Measurements from ENCODE around the gene ETS2. TPM values are rescaled to one million over a fixed set of nuclear protein-coding genes. Genes with fewer than 3 reads are reported as not detected.
A peak's percentile ranks its signal among the peaks of the same experiment; 100 is the strongest.

Gene ETS2
- total and polyA plus RNA-seq, 12 donors = 26.2 to 81.5 (median 43.8) TPM

DNA sequence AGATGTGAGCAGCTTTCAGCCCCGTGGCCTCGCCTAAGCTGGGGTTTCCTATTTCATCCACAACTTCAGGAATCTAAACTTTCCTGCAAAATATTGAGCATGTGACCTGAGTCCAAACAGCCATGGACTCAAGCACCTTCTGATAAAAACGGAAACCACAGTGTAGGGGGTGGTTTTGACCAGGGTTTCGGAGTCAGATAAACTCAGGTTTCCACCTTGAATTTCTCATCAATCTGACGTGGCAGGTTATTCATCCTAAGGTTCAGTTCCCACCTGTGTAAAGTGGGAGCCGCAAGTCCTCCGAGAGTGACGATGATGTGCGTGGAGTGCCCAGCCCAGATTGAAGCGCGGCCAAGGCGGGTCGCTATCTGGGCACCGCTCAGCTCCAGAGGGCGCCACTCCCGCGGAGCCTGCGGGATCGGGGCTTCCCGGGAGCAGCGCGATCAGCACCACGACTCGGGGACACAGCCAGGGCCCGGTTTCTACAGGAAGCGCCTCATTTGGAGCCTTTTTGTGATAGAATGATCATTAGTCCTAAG is 871 bp upstream of the ETS2 start:
- ATAC-seq (peak; percentile 54 to 87 (median 78)), DNase-seq (peak; percentile 78 to 83)
- H3K36me3 ChIP-seq = peaks cover 0 to 21% (median 0%) of the 10 kb centered on the region in 9 donors
- no peaks in the 10 kb centered on the region for H3K9me3 ChIP-seq
- H3K4me1 ChIP-seq = peaks cover 0 to 32% (median 14%) of the 10 kb centered on the region in 9 donors
- H3K27me3 ChIP-seq = no peaks in the 10 kb centered on the region
- peak overlapping the region; percentile 91 to 99 (median 98) for H3K27ac ChIP-seq
- intact Hi-C loops (cut with DNase I) = loop anchor here (1.0 to 10.0 kb wide), 29 partner anchors 38 to 327 kb away; partner anchors contain the start of gene ERG (in 1 of the 10)
- peak overlapping the region; percentile 68 to 100 (median 92) for H3K4me3 ChIP-seq
- TF ChIP-seq, protein P1, sequence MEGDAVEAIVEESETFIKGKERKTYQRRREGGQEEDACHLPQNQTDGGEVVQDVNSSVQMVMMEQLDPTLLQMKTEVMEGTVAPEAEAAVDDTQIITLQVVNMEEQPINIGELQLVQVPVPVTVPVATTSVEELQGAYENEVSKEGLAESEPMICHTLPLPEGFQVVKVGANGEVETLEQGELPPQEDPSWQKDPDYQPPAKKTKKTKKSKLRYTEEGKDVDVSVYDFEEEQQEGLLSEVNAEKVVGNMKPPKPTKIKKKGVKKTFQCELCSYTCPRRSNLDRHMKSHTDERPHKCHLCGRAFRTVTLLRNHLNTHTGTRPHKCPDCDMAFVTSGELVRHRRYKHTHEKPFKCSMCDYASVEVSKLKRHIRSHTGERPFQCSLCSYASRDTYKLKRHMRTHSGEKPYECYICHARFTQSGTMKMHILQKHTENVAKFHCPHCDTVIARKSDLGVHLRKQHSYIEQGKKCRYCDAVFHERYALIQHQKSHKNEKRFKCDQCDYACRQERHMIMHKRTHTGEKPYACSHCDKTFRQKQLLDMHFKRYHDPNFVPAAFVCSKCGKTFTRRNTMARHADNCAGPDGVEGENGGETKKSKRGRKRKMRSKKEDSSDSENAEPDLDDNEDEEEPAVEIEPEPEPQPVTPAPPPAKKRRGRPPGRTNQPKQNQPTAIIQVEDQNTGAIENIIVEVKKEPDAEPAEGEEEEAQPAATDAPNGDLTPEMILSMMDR (IDR thresholded peaks at IDR 0.05) = peak; percentile 33 to 83 (median 61)
- 15 to 18% methylated on average over 26 of the region's 26 CpGs for WGBS, 2 donors

DNA sequence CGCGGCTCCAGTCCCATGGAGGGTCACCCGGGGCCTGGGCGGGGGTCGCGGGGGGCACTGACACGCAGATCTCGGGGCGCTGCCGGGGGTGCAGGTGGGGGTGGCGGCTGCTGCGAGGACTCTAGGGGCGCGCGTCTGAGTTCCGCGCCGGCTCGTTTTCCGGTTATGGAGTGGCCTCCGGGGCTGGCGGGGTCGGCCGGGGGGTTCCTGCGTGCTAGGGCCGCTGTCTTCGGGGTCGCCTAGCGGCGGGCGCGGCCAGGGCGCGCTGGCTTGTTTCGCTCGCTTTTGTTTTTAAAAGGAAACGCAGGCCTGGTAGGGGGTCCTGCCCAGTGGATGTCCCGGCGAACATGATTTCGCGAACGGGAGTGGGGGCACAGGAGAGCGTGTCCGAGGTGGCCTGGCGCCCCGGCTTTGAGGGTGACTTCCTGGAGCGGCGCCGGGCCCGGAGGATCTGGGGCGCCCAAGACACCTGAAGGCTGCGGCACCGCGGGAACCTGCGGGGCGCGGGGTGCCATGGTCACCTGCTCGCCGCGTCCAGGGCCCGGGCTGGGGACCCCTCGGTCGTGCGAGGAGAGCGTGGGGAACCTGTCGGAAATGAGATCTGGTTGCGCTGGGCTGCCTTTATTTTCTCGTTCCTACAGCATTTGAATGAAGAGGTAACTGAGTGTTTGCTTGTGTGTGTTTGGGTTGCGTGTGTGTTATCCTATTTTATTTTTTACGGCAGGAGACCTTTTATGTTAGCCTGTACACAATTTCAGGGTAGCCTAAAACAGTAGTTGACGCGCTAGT is 618 bp downstream of the ETS2 start:
- Histone ChIP-seq H3K27me3 (no peaks in the 10 kb centered on the region), H3K27ac (peak overlapping the region; percentile 91 to 99 (median 98)), H3K9me3 (no peaks in the 10 kb centered on the region), H3K4me1 (peaks cover 0 to 47% (median 23%) of the 10 kb centered on the region in 9 donors), H3K4me3 (peak overlapping the region; percentile 68 to 100 (median 92)), H3K36me3 (peaks cover 0 to 35% (median 0%) of the 10 kb centered on the region in 9 donors)
- TF ChIP-seq, protein P1 (IDR thresholded peaks at IDR 0.05) = peak in 4 of 9 donors; percentile 6 to 25 (median 22)
- ATAC-seq (peak in 4 of 8 donors; percentile 1 to 19 (median 6)), DNase-seq (peak; percentile 32 to 54)
- intact Hi-C loops (cut with DNase I) = loop anchor here (2.0 to 10.0 kb wide), 18 partner anchors 64 to 320 kb away; partner anchors contain the start of gene ERG (in 1 of the 10)
- 1% methylated on average over 66 to 72 of the region's 72 CpGs for WGBS, 2 donors

DNA sequence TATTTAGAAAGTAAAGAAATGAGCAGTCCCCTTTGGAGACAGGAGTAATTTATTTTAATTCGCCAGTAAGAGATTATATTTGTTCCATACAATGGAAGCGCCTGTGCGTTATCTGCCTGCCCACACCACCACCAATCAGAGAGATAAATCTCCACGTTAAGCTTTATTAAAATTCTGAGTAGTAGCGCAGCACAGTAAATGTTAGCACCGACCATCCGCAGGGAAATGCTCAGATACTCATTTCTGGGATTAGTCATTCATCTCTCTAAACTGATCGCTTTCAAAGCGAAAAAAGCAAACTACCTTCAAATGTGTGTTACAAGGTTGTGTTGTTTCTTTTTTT is 1.2 kb downstream of the ETS2 start:
- TF ChIP-seq, protein P1 (IDR thresholded peaks at IDR 0.05) = no peak
- DNase-seq (no peak), ATAC-seq (no peak)
- Histone ChIP-seq H3K36me3 (peaks cover 0 to 41% (median 2%) of the 10 kb centered on the region in 9 donors), H3K9me3 (no peaks in the 10 kb centered on the region), H3K27me3 (no peaks in the 10 kb centered on the region), H3K4me3 (peak overlapping the region; percentile 68 to 100 (median 92)), H3K27ac (peak overlapping the region; percentile 91 to 99 (median 98)), H3K4me1 (peaks cover 0 to 52% (median 27%) of the 10 kb centered on the region in 9 donors)
- WGBS, 2 donors = 13 to 21% methylated on average over 9 of the region's 9 CpGs
- intact Hi-C loops (cut with DNase I) = loop anchor here (2.0 to 10.0 kb wide), 18 partner anchors 65 to 320 kb away; partner anchors contain the start of gene ERG (in 1 of the 10)

DNA sequence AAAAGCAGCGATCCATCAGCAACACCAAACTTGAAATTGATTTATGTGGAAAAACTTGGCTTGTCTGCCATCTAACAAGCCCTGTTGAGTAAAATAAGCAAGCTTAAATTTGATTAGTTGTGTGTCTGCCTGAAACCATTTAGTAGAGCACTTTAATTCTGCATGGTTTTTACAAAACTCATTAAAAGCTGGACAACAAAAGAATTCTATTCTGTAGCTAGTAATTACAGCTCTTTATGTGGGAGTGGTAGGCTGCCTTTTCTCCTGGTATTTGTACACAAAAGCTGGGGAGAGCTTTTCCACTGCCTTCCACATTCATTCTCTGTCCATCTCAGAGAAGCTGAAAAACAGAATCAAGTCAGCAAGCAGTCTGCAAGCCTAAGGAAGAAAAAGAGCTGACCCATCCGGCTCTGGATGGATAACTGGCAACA is 1.7 kb downstream of the ETS2 start:
- ATAC-seq (no peak), DNase-seq (no peak)
- H3K4me3 ChIP-seq = peak overlapping the region; percentile 68 to 100 (median 92)
- peak overlapping the region; percentile 91 to 99 (median 98) for H3K27ac ChIP-seq
- no peaks in the 10 kb centered on the region for H3K27me3 ChIP-seq
- peaks cover 0 to 58% (median 33%) of the 10 kb centered on the region in 9 donors for H3K4me1 ChIP-seq
- 26 to 36% methylated on average over 2 of the region's 2 CpGs for WGBS, 2 donors
- intact Hi-C loops (cut with DNase I) = loop anchor here (2.0 to 10.0 kb wide), 18 partner anchors 65 to 319 kb away; partner anchors contain the start of gene ERG (in 1 of the 10)
- H3K36me3 ChIP-seq = peaks cover 0 to 46% (median 8%) of the 10 kb centered on the region in 9 donors
- TF ChIP-seq, protein P1 (IDR thresholded peaks at IDR 0.05) = no peak
- H3K9me3 ChIP-seq = no peaks in the 10 kb centered on the region
